GM19351 (cell line): ENCODE results near the gene UROC1.
A peak's percentile ranks its signal among the peaks of the same experiment; 100 is the strongest.

Experiments
- ATAC-seq: cut with Tn5 transposase; IDR thresholded peaks from one replicate; pipeline ENCODE4 v1.9.1; 2021; ENCODE audit warnings: mild to moderate bottlenecking, moderate library complexity; ENCODE audit not compliant: unreplicated experiment

UROC1 gene

GRCh38 chr3:126481808-126482502 lies 35.6 kb downstream of the UROC1 start:
- no peak for ATAC-seq

- no peak for ATAC-seq
Measured at GRCh38 chr3:126480861-126481260, 36.7 kb downstream of the UROC1 start.

- no peak for ATAC-seq
Measured at GRCh38 chr3:126480206-126480605, 37.4 kb downstream of the UROC1 start.

GRCh38 chr3:126479642-126480041 lies 37.9 kb downstream of the UROC1 start:
- ATAC-seq: no peak

GRCh38 chr3:126478581-126479310 lies 38.8 kb downstream of the UROC1 start:
- no peak for ATAC-seq

- ATAC-seq: no peak
Measured at GRCh38 chr3:126477061-126477380, 40.6 kb downstream of the UROC1 start.

- ATAC-seq: peak; percentile 28
Measured at GRCh38 chr3:126476166-126477060, 41.2 kb downstream of the UROC1 start.

- peak; percentile 78 for ATAC-seq
Measured at GRCh38 chr3:126475413-126476114, 42.0 kb downstream of the UROC1 start, which contains the start of gene ZXDC. Gene ZXDC, minus strand, starts transcription at chr3:126475891. Its CDS starts 26 bp downstream, at chr3:126475865.

- ATAC-seq: peak; percentile 29
Measured at GRCh38 chr3:126474498-126475412, 42.8 kb downstream of the UROC1 start.

- no peak for ATAC-seq
Measured at GRCh38 chr3:126473292-126474168, 44.0 kb downstream of the UROC1 start.

- no peak for ATAC-seq
Measured at GRCh38 chr3:126472277-126473006, 45.1 kb downstream of the UROC1 start.

GRCh38 chr3:126469479-126469878 lies 48.1 kb downstream of the UROC1 start:
- no peak for ATAC-seq

GRCh38 chr3:126468028-126468891 lies 49.3 kb downstream of the UROC1 start:
- no peak for ATAC-seq

- ATAC-seq: no peak
Measured at GRCh38 chr3:126467611-126467955, 50.0 kb downstream of the UROC1 start.

GRCh38 chr3:126466886-126467610 lies 50.5 kb downstream of the UROC1 start:
- ATAC-seq: no peak

GRCh38 chr3:126465928-126466544 lies 51.5 kb downstream of the UROC1 start:
- no peak for ATAC-seq
